ENCODE measurements around the gene GNAS-AS1. TPM values are rescaled to one million over a fixed set of nuclear protein-coding genes. Genes with fewer than 3 reads are reported as not detected.
A peak's percentile ranks its signal among the peaks of the same experiment; 100 is the strongest.

The GNAS-AS1 gene
- total RNA-seq, 1 donor from 2014 or later, result 1.1 TPM

- peak overlapping the region; percentile 94 for H3K27ac ChIP-seq
- peaks cover 45% of the 10 kb centered on the region for H3K4me1 ChIP-seq
- ATAC-seq (peak; percentile 37), DNase-seq (peak; percentile 89)
- no peaks in the 10 kb centered on the region for H3K9me3 ChIP-seq
- no peaks in the 10 kb centered on the region for H3K27me3 ChIP-seq
- H3K36me3 ChIP-seq, result peaks cover 6% of the 10 kb centered on the region
- intact Hi-C loops (cut with DNase I), result no loop called here
- peak; percentile 8 for TF ChIP-seq CTCF (IDR thresholded peaks at IDR 0.05)
- H3K4me3 ChIP-seq, result peak overlapping the region; percentile 65
Measured at GRCh38 chr20:58892141-58892931, 41.6 kb upstream of the GNAS-AS1 start.

- no peak for TF ChIP-seq CTCF (IDR thresholded peaks at IDR 0.05)
- no peaks in the 10 kb centered on the region for H3K27me3 ChIP-seq
- intact Hi-C loops (cut with DNase I), result no loop called here
- H3K36me3 ChIP-seq, result peaks cover under 1% of the 10 kb centered on the region
- H3K4me3 ChIP-seq, result peak overlapping the region; percentile 65
- ATAC-seq (peak; percentile 0), DNase-seq (no peak)
- peaks cover 39% of the 10 kb centered on the region for H3K4me1 ChIP-seq
- peak overlapping the region; percentile 94 for H3K27ac ChIP-seq
- no peaks in the 10 kb centered on the region for H3K9me3 ChIP-seq
Measured at GRCh38 chr20:58891718-58892140, 41.0 kb upstream of the GNAS-AS1 start.

GRCh38 chr20:58891086-58891717 is 40.5 kb upstream of the GNAS-AS1 start:
- peak; percentile 93 for DNase-seq

GRCh38 chr20:58890518-58891085 is 39.9 kb upstream of the GNAS-AS1 start:
- Histone ChIP-seq H3K27me3 (no peaks in the 10 kb centered on the region), H3K36me3 (no peaks in the 10 kb centered on the region), H3K27ac (peak overlapping the region; percentile 88), H3K4me3 (peak overlapping the region; percentile 56), H3K4me1 (peaks cover 28% of the 10 kb centered on the region), H3K9me3 (no peaks in the 10 kb centered on the region)
- peak; percentile 90 for DNase-seq
- intact Hi-C loops (cut with DNase I), result no loop called here
- ATAC-seq, result peak; percentile 73
- no peak for TF ChIP-seq CTCF (IDR thresholded peaks at IDR 0.05)

More at GRCh38 chr20:58891086-58891717, 40.5 kb upstream of the GNAS-AS1 start:
- no peaks in the 10 kb centered on the region for H3K9me3 ChIP-seq
- intact Hi-C loops (cut with DNase I), result no loop called here
- peak overlapping the region; percentile 94 for H3K27ac ChIP-seq
- no peaks in the 10 kb centered on the region for H3K36me3 ChIP-seq
- ATAC-seq, result peak; percentile 75
- TF ChIP-seq CTCF (IDR thresholded peaks at IDR 0.05), result no peak
- no peaks in the 10 kb centered on the region for H3K27me3 ChIP-seq
- peak overlapping the region; percentile 65 for H3K4me3 ChIP-seq
- peaks cover 34% of the 10 kb centered on the region for H3K4me1 ChIP-seq

GRCh38 chr20:58889798-58890517 is 39.3 kb upstream of the GNAS-AS1 start:
- Histone ChIP-seq H3K27me3 (no peaks in the 10 kb centered on the region), H3K4me3 (peak overlapping the region; percentile 56), H3K27ac (peak overlapping the region; percentile 88), H3K36me3 (no peaks in the 10 kb centered on the region), H3K9me3 (no peaks in the 10 kb centered on the region), H3K4me1 (peaks cover 22% of the 10 kb centered on the region)
- ATAC-seq, result no peak
- intact Hi-C loops (cut with DNase I), result no loop called here
- no peak for TF ChIP-seq CTCF (IDR thresholded peaks at IDR 0.05)
- no peak for DNase-seq
